ENCODE measurements around the gene OOSP3. TPM values are rescaled to one million over a fixed set of nuclear protein-coding genes. Genes with fewer than 3 reads are reported as not detected.
"Not testable (repeated sequence)": the region's sequence is repeated elsewhere in the genome, so short reads cannot be mapped to it uniquely, and the experiment has no call there.

The OOSP3 gene
- not detected for total RNA-seq
- long read RNA-seq, result 0 reads

DNA sequence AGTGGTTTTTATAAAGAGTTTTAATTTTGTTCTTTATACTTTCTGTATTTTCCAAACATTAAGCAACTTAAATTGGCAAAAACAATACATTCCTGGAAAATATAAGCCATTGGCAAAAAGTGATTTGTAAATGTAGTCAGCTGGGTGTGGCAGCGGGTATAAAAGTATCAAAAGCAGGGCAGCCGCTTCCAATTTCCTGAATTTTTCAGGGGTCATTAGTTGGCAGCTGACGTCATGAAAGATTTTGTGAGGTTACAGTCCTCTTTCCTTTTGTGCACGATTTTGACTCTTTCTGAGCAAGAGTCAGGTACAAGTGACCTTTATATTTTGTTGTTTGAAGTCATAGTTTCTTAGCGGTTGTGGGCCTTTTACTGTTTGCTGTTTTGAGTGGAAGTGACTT, at the start of gene OOSP3:
Gene OOSP3 (plus strand): TSS at position 208 of the 400 bp plus-strand sequence. CDS start 27 bp downstream, at position 235.
- DNase-seq, result no peak
- ATAC-seq (ENCODE audit: poor library complexity), result no peak
- intact Hi-C loops (cut with DNase I), result no loop called here

DNA sequence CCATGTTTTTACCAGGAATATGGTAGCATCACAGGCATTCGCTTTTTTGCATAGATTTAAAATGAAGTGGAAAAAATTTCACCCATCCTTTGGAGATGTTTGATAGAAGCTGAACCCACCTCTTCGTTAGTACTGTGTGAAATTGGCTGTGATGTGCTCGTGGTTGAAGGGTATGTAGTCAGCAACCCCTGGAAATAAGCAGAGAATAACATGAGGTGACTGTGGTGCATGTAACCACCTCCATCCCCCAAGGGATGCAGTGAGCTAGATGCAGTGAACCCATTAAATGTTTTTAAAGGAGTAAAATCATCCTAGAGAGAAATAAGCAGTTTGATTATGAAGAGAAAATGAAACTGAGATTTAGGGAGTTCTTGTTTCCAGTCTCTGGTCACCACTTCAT, 49.2 kb upstream of the OOSP3 start:
- intact Hi-C loops (cut with DNase I), result loop anchor here (10.0 kb wide), 2 partner anchors 295 to 365 kb away; no protein-coding TSS in a partner anchor
- no peak for ATAC-seq (ENCODE audit: poor library complexity)
- DNase-seq, result no peak

DNA sequence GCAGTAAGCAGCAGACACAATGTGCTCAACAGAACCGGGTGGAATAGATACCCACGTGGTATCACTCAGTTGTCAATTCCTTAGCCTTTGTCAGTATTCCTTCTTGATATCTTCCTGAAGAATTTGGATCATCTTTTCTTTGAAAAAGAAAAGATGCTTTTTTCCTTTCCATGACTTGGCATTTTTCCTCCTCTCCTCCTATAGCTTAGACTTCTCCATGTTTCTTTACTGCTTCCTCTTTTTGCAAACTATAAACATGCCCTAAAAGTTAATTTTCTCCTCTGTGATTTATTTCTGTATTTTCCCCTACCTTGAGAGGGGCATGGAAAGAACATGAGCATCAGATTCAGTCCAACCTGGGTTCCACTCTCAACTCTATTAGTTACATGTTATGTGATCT, 45.0 kb upstream of the OOSP3 start:
- intact Hi-C loops (cut with DNase I), result no loop called here
- DNase-seq, result no peak
- no peak for ATAC-seq (ENCODE audit: poor library complexity)

GRCh38 chr11:59839615-59840014, 39.0 kb upstream of the OOSP3 start:
- DNase-seq (no peak), ATAC-seq (ENCODE audit: poor library complexity) (no peak)
- intact Hi-C loops (cut with DNase I), result no loop called here

DNA sequence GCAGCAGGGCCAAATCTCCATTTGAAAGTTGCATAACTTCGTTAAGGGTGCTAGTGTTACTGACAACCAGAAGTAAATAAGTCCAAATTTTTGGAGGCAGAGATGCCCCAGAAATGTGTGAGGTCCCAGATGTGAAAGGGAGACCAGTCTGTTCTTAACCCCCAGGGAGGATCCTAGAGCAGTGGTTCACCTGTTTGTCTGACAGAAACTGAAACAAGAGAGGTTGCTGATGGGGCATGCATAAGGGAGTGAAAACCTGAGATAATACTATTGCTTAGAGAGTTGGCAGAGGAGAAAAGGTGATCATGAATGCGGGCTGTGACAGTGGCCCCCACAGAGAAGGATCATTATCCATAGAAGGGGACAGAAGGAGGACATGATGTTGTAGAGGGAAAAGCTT, 37.1 kb upstream of the OOSP3 start:
- intact Hi-C loops (cut with DNase I), result no loop called here
- DNase-seq (no peak), ATAC-seq (ENCODE audit: poor library complexity) (no peak)

DNA sequence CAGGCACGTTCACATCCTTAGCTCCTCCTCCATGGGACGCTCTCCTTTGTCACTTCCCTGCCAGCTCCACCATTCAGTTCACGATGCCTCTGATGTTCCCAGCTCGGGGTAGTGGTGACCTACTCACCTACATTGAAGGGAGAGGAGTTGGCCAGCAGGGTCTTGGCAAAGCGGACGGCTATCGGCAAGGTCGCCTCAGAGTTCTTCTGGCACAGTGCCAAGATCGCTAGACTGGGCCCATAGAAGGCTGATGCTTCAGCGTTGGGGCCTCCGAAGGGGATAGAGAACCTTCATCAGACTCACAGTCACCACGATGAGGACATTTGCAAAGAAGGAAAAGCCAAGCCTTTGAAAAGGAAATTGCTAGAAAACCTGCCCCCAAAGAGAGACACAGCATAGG, 36.3 kb upstream of the OOSP3 start:
- ATAC-seq (ENCODE audit: poor library complexity) (no peak), DNase-seq (no peak)
- intact Hi-C loops (cut with DNase I), result no loop called here

GRCh38 chr11:59845399-59845798, 33.2 kb upstream of the OOSP3 start, which contains the start of gene CBLIF:
TSS of gene CBLIF (minus strand) at chr11:59845499. CDS start at chr11:59845453, 46 bp downstream.
- intact Hi-C loops (cut with DNase I), result no loop called here
- no peak for DNase-seq
- no peak for ATAC-seq (ENCODE audit: poor library complexity)

- ATAC-seq (ENCODE audit: poor library complexity) (no peak), DNase-seq (no peak)
- intact Hi-C loops (cut with DNase I), result no loop called here
Observed at GRCh38 chr11:59846556-59846955, 32.0 kb upstream of the OOSP3 start.

GRCh38 chr11:59847626-59848025, 31.0 kb upstream of the OOSP3 start:
- intact Hi-C loops (cut with DNase I), result no loop called here
- ATAC-seq (ENCODE audit: poor library complexity) (no peak), DNase-seq (no peak)

- ATAC-seq (ENCODE audit: poor library complexity); DNase-seq; intact Hi-C loops (cut with DNase I): not testable (repeated sequence)
Observed at GRCh38 chr11:59848439-59848838, 30.1 kb upstream of the OOSP3 start.

GRCh38 chr11:59849129-59849528, 29.5 kb upstream of the OOSP3 start:
- intact Hi-C loops (cut with DNase I), result no loop called here
- no peak for DNase-seq
- no peak for ATAC-seq (ENCODE audit: poor library complexity)

DNA sequence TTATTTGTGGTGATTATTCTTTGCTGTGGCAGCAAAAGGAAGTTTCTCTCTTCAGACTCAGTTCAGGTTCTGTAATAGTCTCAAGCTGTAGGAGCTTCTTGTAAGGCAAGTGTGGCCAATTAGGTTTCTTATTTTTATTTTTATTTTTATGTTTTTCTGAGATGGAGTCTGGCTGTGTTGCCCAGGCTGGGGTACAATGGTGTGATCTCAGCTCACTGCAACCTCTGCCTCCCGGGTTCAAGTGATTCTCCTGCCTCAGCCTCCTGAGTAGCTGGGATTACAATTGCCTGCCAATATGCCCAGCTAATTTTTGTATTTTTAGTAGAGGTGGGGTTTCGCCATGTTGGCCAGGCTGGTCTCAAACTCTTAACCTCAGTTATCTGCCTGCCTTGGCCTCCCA, 29.0 kb upstream of the OOSP3 start:
- DNase-seq; ATAC-seq (ENCODE audit: poor library complexity); intact Hi-C loops (cut with DNase I): not testable (repeated sequence)

DNA sequence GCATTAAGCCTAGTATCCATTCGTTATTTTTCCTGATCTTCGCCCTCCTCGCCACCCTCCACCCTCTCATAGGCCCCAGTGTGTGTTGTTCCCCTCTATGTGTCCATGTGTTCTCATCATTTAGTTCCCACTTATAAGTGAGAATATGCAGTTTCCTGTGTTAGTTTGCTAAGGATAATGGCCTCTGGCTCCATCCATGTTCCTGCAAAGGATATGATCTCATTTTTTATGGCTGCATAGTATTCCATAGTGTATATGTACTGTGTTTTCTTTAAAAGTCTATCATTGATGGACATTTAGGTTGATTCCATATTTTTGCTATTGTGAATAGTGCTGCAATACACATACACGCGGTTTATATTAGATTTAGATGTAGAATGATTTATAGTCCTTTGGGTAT, 27.2 kb upstream of the OOSP3 start:
- DNase-seq; intact Hi-C loops (cut with DNase I); ATAC-seq (ENCODE audit: poor library complexity): not testable (repeated sequence)

DNA sequence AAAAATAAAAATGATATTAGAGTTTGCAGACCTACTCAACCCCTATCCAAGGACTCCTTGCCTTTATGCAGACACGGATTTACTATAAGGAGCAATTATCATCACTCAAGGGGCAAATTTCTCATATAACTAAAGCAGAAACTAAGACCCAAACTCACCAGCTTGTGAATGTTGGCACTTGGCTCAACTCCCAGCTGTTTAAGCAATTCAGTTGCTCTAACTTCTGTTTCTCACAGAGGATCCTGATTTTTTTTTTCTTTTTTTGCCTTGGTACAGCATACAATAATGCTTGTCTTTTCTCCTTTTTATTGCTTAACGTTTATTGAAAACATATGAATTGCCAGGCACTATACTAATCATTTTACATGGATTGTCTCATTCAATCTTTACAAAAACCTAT, 23.7 kb upstream of the OOSP3 start:
- DNase-seq, result no peak
- no peak for ATAC-seq (ENCODE audit: poor library complexity)
- intact Hi-C loops (cut with DNase I), result no loop called here

DNA sequence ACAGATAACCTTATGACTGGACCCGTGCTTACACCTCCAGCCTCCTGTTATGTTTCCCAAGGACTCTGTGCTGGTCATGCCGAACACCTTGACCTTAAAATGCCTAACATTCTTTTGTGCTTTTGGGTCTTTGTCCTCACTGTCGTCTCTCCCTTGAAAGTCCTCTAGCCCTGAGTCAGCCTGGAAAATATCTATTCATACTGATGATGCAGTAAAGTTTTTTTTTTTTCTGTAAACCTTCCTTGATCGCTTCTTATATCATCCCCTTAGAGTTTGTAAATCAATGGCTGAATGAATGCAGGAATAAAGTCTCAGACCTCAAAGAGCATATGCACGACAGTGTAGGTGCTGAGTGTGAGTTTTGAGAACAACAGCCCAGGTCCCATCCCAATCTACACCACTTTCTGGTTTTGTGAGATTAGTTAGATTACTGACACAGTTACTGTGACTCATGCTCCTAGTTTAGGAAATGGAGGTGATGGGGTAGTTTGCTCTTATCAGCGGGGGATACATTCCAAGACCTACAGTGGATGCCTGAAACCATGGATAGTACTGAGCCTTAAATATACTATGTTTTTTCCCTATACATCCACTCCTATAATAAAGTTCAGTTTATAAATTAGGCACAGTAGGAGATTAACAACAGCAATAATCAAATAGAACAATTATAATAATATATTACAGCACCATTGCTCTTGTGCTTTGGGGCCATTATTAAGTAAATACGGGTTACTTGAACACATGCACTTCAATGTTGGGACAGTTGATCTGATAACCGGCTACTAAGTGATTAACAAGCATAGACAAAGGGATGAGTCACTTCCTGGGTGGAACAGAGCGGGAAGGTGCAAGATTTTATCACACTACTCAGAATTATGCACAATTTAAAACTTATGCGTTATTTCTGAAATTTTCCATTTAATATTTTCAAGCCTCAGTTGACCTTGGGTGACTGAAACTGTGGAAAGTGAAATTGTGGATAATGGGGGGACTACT, 20.8 kb upstream of the OOSP3 start:
- intact Hi-C loops (cut with DNase I), result no loop called here
- DNase-seq (no peak), ATAC-seq (ENCODE audit: poor library complexity) (no peak)

DNA sequence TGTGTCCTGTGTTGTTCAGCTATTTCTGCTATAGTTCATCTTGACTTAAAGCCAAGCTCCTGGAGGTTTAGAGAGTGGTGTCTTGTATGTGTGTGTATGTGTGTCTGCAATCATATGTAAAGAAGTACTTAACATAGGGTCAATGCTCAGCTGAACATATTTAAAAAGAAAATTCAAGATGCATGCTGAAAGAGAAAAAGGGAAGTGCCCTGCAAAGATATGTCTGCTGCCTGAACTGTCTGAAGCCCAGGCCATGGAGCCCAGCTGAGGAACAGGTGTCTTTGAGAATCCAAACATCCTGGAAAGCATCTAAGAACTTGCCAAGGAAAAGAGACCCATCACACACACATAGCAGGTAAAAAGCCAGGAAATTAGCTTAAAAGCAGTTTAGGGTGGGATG, 18.9 kb upstream of the OOSP3 start:
- intact Hi-C loops (cut with DNase I), result no loop called here
- ATAC-seq (ENCODE audit: poor library complexity) (no peak), DNase-seq (no peak)

DNA sequence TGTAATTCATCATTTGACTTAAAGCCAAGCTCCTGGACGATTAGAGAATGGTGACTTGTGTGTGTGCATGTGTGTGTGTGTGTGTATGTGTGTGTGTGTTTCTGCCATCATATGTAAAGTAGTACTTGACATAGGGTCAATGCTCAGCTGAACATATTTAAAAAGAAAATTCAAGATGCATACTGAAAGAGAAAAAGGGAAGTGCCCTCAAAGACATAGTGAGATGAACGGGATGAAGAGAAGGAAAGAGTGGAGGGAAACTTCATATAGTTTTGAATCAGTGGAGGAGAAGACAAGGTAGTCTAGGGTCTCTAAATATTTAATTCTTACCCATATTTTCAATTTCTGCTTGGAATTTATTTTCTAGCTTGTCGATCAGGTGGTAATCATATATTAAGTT, 16.3 kb upstream of the OOSP3 start:
- no peak for ATAC-seq (ENCODE audit: poor library complexity)
- DNase-seq, result no peak
- intact Hi-C loops (cut with DNase I), result no loop called here

DNA sequence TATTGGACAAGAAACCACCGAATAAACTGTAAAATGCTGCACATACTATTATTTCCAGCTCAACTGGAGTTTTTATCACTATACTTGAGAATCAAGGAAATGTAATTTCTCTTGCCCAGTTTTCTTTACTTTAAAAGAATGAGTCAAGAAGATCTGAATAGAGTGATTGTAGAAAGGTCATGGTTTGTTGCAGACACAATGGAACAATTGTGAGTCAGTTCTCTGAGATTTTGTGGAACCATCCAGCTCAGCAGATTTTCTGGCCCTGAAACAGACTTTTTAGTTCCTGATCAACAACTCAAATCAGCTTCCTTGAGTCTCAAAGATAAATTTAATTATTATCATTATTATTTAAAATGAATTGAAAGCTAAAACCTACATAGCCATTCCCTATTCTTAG, 13.6 kb upstream of the OOSP3 start:
- intact Hi-C loops (cut with DNase I), result no loop called here
- DNase-seq, result no peak
- no peak for ATAC-seq (ENCODE audit: poor library complexity)

DNA sequence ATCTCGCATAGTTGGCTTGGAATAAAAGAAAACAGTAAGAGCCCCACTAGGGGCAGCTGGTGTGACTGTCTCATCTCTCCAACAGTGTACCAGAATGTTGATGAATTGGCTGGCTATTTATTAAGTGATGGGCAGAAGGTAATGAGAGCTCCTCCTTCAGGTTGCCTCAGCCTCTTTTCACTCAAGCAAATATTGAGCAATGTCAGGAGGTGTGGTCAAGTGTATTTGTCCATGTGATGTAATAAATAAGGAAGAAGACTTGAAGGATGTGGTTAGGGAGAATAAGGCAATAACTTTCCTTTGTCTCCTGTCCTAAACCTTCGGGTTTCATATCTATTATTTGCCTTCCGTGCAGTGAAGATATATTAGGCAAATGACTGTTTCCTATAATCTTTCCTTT, 12.2 kb upstream of the OOSP3 start, which contains the start of gene TCN1:
Gene TCN1 (minus strand): TSS at position 91 of the 400 bp plus-strand sequence. CDS start 17 bp downstream, at position 74.
- DNase-seq (no peak), ATAC-seq (ENCODE audit: poor library complexity) (no peak)
- intact Hi-C loops (cut with DNase I), result no loop called here

DNA sequence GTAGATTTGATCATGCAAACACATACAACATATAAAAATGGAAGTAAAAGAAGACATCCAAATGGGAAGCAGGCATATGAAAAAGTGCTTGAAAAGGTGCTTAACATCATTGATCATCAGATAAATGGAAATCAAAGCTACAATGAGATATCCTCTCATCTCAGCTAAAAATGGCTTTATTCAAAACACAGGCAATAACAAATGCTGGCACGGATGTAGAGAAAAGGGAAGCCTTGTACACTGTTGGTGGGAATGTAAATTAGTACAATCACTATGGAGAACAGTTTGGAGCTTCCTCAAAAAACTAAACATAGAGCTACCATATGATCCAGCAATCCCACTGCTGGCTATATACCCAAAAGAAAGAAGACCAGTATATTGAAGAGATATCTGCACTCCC, 11.7 kb upstream of the OOSP3 start:
- no peak for DNase-seq
- intact Hi-C loops (cut with DNase I), result no loop called here
- ATAC-seq (ENCODE audit: poor library complexity), result no peak
